Kasumi-1 (cell line): Measurements from ENCODE around the gene BLTP2.
A peak's percentile ranks its signal among the peaks of the same experiment; 100 is the strongest.

ENCODE experiments used
- DNase-seq, 2 experiments: peaks; one replicate each; lab custom pipeline; 2025; lab: John Stamatoyannopoulos, UW

BLTP2 gene

DNA sequence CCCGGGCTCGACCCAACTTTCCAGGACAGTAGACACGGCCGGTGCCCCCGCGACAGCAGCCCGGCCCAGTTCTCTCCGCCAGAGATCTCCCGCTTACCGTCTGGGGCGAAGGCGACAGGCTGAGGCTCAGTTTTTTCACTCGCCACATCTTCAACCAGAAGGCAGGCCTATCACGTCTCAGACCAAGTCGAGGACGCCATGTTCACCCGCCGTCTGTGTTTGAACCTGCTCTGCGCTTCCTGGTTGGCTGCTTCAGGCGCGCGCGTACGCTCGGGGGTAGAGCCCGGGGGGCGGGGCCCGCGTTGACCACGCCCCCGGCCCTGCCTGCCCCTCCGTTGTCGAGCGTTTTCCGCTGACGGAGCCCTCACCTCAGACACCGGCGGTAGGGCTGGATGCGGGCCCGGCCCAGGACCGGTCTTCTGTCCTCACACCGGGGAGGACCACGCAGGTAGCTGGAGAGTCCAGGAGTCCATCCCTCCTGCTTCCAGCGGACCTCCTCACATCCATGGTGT is 46.1 kb downstream of the BLTP2 start, which contains the start of gene SPAG5:
TSS of gene SPAG5 (minus strand) at position 227 of the 512 bp plus-strand sequence. CDS start at position 148, 79 bp downstream.
- DNase-seq, result peak; percentile 90 to 93

DNA sequence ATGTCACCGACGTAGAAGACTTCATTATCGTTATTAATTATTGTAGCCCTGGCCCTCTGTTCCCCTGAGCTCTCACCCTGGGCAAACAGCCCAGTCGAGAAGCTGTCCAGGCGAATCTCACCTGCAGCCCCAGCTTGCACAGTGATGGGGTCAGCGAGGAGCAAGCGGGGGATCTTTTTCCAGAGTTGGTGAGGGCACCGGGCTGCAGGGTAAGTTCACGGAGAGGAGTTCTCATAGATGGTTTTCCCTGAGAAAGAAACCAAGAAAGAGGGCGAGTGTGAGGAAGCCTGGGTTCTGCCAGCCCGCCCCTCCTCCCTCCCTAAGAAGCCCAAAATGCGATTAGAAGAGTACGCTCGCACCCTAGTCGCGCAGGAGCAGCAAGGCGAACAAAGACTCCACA is 46.6 kb downstream of the BLTP2 start:
- DNase-seq, result no peak

DNA sequence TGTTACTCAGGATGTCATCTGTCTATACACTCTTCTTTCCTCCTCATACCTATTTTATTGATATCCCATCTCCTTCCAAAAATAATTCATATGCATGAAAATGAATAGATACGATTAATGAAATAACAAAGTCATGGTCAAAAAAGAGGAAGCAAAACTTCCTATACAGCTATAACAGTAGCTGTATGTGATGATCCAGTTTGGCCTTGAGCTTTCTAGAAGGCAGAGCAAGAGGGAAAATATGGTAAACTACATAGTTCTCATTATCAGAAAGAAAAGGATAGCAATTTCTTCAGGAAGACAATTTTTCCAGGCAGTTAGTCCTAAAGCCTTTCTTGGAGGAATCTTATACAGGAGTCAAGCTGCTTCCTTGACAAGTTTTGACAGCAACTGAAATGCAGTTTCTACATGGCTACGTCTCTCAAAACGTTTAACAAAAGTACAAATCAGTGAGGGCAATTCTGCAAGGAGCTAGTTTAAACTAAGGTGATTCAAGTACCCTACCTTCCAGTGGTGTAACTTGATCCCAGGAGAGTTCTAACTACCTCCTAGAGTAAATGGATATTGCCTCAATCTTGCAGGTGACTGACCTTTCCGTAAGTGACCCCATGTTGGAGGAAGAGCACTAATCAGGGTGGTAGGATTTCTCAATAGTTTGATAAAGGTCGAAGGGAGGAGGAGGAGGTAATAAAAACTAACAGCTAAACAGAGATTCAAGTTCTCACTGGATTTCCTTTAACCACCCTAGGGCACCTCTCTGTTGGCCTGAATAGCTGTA is 47.2 kb downstream of the BLTP2 start:
- peak in 1 of 2 experiments; percentile 16 for DNase-seq
